ENCODE data around the gene NFATC2. TPM values are rescaled to one million over a fixed set of nuclear protein-coding genes. Genes with fewer than 3 reads are reported as not detected.
A peak's percentile ranks its signal among the peaks of the same experiment; 100 is the strongest.

The NFATC2 gene
- total RNA-seq, 2 experiments from 2014 or later: 53.5 to 55.8 TPM

DNA sequence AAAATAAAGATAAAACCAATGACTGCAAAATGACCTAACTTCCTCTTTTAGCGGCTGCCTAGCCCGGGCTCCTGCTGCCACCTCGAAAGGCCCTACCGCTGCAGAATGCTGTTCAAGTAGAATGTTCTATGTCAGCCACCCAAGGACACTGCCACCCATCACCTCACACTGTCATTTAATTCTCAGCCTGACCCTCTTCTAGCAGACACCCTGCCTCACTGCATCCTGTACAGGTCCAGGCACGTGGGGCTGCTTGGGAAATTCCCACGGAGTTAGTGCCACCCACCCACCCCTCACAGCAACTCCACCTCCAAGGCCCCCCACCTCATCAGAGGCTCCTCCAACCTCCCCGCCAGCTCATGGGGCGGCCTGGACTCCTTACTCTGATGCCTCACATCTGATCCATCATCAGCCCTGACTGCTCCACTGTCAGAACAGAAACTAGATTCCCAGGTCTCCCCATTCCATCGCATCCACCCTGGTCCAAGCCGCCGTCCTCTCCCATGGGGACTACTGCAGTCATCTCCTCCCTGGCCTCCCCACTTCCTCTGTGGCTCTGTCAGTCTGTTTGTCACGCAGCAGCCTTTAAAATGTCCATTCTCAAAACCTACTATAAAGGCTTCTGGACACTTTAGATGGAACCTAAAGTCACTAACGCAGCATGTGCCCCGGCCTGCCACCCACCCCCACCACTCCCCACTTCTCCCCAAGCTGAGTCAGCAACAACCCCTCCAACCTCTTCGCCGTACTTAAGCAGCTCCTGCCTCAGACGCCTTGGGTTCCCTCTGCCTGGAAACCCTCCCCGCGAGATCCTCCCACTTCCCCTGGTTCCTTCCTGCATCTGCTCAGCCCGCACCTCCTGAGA is 17.0 kb downstream of the NFATC2 start:
- ChIA-PET POLR2A (interaction anchor here (0.6 to 1.2 kb wide), 5 partner anchors 11 to 125 kb away, joined by 3 to 4 read pairs (median 3); no protein-coding TSS in a partner anchor), CTCF (interaction anchor here (1.4 to 2.3 kb wide), 4 partner anchors 10 to 139 kb away, joined by 5 to 13 read pairs (median 7); no protein-coding TSS in a partner anchor)
- Mint-ChIP-seq H3K9me3 (ENCODE audit: insufficient read depth) (no peaks in the 10 kb centered on the region), H3K27me3 (ENCODE audit: low read depth) (no peaks in the 10 kb centered on the region), H3K4me3 (peak overlapping the region; percentile 67), H3K27ac (peak overlapping the region; percentile 90), H3K4me1 (ENCODE audit: low read depth) (peaks cover 74% of the 10 kb centered on the region), H3K36me3 (ENCODE audit: low read depth) (peaks cover 50% of the 10 kb centered on the region)
- ATAC-seq (peak; percentile 66), DNase-seq (peak; percentile 44)

DNA sequence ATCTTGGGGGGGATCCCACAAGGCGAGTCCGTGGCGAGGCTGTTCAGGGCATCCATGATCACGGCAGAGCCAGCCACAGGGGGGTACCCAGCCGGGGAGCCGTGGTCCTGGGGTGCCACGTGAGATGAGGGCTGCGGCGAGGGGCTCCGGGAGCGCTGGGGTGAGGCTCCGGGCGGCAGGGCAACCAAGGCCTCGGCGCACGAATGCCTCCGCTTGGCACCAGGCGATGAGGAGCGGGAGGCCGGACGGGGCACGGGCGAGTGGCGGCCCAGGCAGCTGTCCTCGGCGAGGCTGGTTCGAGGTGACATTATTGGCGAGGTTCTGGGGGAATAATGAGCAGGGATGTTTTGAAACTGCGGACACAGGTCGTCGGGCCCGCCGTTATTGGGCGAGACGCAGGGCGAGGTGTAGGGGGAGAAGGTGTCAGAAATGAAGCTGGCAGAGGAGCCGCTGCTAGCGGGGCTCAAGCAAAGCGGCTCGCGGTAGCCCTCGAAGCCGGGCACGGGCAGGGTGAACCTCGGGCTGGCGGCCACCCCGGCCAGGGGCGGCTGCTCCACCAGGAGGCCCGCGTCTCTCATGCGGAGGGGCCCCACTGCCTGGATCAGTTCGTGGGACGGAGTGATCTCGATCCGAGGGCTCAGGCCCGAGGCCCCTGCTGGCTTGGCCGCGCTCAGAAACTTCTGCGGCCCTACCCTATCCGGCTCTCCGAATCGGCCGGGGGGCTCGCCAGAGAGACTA is 19.1 kb downstream of the NFATC2 start:
- Mint-ChIP-seq H3K27ac (no peak overlapping the region), H3K27me3 (ENCODE audit: low read depth) (no peaks in the 10 kb centered on the region), H3K36me3 (ENCODE audit: low read depth) (peaks cover 59% of the 10 kb centered on the region), H3K4me3 (no peak overlapping the region), H3K9me3 (ENCODE audit: insufficient read depth) (no peaks in the 10 kb centered on the region), H3K4me1 (ENCODE audit: low read depth) (peaks cover 62% of the 10 kb centered on the region)
- ChIA-PET CTCF (no interaction called here), POLR2A (no interaction called here)
- no peak for ATAC-seq
- no peak for DNase-seq

DNA sequence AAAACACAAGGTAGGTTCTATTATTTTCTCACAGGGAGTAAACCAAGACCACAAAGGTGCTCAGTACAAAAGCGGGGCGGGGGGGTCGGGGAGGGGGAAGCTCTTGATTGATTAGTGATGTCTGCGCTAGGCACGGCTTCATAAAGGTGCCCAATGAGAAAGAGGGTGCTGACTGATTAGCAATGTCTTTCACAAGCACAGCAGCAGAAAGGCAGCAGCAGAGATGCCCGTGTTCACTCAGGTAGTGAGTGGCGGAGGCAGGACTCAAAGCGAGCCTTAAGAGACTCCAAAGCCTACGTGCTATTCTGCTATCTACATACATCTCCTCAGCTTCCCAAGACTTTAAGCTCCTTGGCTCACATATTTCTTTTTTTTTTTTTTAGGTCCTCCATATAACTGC is 20.3 kb downstream of the NFATC2 start:
- H3K36me3 Mint-ChIP-seq (ENCODE audit: low read depth): peaks cover 60% of the 10 kb centered on the region
- peaks cover 61% of the 10 kb centered on the region for H3K4me1 Mint-ChIP-seq (ENCODE audit: low read depth)
- no peaks in the 10 kb centered on the region for H3K27me3 Mint-ChIP-seq (ENCODE audit: low read depth)
- no peak for ATAC-seq
- no peak for DNase-seq
- ChIA-PET POLR2A (no interaction called here), CTCF (no interaction called here)
- H3K9me3 Mint-ChIP-seq (ENCODE audit: insufficient read depth): no peaks in the 10 kb centered on the region
- H3K4me3 Mint-ChIP-seq: no peak overlapping the region
- no peak overlapping the region for H3K27ac Mint-ChIP-seq

DNA sequence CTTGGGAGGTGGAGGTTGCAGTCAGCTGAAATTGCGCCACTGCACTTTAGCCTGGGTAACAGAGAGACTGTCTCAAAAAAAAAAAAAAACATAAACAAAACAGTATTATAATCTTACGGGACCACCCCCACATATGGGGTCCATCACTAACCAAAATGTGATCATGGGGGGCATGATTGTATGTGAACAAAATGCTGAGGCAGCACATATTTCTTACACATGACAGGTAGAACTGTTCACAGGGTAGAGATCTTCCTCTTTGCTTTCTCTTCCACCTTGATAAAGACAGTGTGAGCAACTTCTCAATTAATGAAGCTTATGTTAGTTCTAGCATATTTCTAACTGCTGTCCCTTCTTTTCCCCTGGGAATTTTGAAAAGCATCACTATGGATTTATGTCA is 24.7 kb downstream of the NFATC2 start:
- ChIA-PET POLR2A (no interaction called here), CTCF (no interaction called here)

DNA sequence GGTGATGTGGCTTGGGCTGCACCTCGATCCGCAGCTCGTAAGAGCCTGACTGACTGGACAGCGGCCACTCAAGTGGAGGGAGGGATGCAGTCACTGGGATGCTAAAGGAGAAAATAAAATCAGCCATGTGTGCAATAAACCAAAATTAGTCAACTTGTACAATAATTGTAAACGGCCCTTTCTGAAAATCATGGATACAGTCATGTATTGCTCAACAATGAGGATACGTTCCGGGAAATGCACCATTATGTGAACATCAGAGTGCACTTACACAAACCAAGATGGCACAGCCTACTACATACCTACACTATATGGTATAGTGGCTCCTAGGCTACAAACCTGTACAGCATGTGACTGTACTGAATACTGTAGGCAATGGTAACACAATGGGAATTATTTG is 25.7 kb downstream of the NFATC2 start:
- H3K27ac Mint-ChIP-seq: no peak overlapping the region
- ATAC-seq (no peak), DNase-seq (no peak)
- no peaks in the 10 kb centered on the region for H3K27me3 Mint-ChIP-seq (ENCODE audit: low read depth)
- H3K4me3 Mint-ChIP-seq: no peak overlapping the region
- H3K36me3 Mint-ChIP-seq (ENCODE audit: low read depth): peaks cover 79% of the 10 kb centered on the region
- peaks cover 71% of the 10 kb centered on the region for H3K4me1 Mint-ChIP-seq (ENCODE audit: low read depth)
- no peaks in the 10 kb centered on the region for H3K9me3 Mint-ChIP-seq (ENCODE audit: insufficient read depth)
- ChIA-PET CTCF (interaction anchor here (1.2 to 2.6 kb wide), 2 partner anchors 10 to 78 kb away, joined by 4 to 7 read pairs; no protein-coding TSS in a partner anchor), POLR2A (no interaction called here)

More for the DNA sequence above, 24.7 kb downstream of the NFATC2 start:
- Mint-ChIP-seq H3K36me3 (ENCODE audit: low read depth) (peaks cover 79% of the 10 kb centered on the region), H3K4me1 (ENCODE audit: low read depth) (peaks cover 68% of the 10 kb centered on the region), H3K9me3 (ENCODE audit: insufficient read depth) (no peaks in the 10 kb centered on the region), H3K27ac (peak overlapping the region; percentile 16), H3K27me3 (ENCODE audit: low read depth) (no peaks in the 10 kb centered on the region), H3K4me3 (no peak overlapping the region)
- DNase-seq (no peak), ATAC-seq (no peak)

DNA sequence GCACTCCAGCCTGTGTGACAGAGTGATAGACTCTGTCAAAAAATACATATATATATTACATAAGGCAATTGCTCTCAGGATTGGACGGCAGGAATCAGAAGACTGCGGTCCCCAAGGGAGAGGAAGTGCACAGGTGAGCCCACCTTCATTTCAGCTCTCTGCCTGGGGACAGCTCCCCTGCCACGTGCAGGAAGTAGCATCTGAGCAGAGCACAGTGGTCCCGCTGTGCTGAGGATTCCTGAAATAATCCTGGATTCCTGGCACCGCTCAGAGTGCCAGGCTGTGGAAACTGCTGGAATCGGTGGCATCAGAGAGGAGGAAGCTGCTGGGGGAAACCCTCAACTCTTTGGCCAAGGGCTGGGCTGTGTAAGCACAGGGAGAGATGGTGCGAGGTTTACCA is 27.7 kb downstream of the NFATC2 start:
- no peaks in the 10 kb centered on the region for H3K27me3 Mint-ChIP-seq (ENCODE audit: low read depth)
- CTCF ChIA-PET: interaction anchor here (1.5 to 3.3 kb wide), 5 partner anchors 12 to 129 kb away, joined by 3 to 20 read pairs (median 8); partner anchors contain the start of gene NFATC2
- ATAC-seq: peak; percentile 20
- H3K9me3 Mint-ChIP-seq (ENCODE audit: insufficient read depth): no peaks in the 10 kb centered on the region
- POLR2A ChIA-PET: interaction anchor here (0.5 to 2.4 kb wide), 4 partner anchors 11 to 75 kb away, joined by 3 to 12 read pairs (median 4); no protein-coding TSS in a partner anchor
- H3K36me3 Mint-ChIP-seq (ENCODE audit: low read depth): peaks cover 82% of the 10 kb centered on the region
- H3K27ac Mint-ChIP-seq: peak overlapping the region; percentile 41
- no peak for DNase-seq
- H3K4me1 Mint-ChIP-seq (ENCODE audit: low read depth): peaks cover 75% of the 10 kb centered on the region
- no peak overlapping the region for H3K4me3 Mint-ChIP-seq

DNA sequence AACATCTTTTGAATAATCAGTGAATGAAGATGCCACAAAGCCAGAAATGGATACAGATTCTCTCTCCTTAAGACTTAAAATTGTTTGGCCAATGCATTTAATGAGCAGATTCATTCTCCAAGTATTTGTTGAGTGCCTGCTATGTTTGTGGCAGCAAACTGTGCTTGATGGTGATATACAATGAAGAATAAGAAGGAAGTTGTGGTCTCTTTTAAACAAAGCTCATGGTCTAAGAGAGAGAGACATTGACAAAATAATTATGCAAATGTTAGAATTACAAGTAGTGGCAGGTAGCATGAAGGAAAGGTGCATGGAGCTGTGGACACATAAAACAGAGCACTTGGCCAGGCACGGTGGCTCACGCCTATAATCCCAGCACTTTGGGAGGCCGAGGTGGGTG is 28.3 kb downstream of the NFATC2 start:
- no peaks in the 10 kb centered on the region for H3K27me3 Mint-ChIP-seq (ENCODE audit: low read depth)
- H3K4me3 Mint-ChIP-seq: no peak overlapping the region
- POLR2A ChIA-PET: interaction anchor here (0.5 to 2.4 kb wide), 4 partner anchors 12 to 75 kb away, joined by 3 to 12 read pairs (median 4); no protein-coding TSS in a partner anchor
- no peak for ATAC-seq
- no peaks in the 10 kb centered on the region for H3K9me3 Mint-ChIP-seq (ENCODE audit: insufficient read depth)
- DNase-seq: no peak
- peaks cover 79% of the 10 kb centered on the region for H3K4me1 Mint-ChIP-seq (ENCODE audit: low read depth)
- H3K27ac Mint-ChIP-seq: peak overlapping the region; percentile 35
- peaks cover 87% of the 10 kb centered on the region for H3K36me3 Mint-ChIP-seq (ENCODE audit: low read depth)
- CTCF ChIA-PET: interaction anchor here (1.0 to 3.3 kb wide), 9 partner anchors 12 to 129 kb away, joined by 3 to 20 read pairs (median 7); partner anchors contain the start of gene NFATC2

DNA sequence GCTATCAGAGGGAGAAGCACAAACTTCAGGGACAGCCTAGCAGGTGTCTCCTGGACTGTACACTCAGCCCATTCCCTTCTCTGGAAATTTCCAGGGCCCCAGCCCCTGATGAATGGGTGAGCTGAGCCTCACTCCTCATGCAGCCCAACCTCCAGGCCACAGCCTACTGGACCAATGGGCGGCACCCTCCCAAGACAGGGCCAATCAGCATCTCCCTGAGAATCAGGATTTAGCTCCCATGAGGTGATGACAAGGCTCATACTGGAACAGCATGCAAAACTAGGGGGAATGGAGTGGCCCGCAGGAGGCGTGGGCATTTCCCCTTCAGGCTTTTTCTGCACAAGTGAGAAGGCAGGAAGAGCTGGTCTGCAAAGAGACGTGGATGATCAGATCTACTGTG is 29.0 kb downstream of the NFATC2 start:
- POLR2A ChIA-PET: interaction anchor here (1.5 to 2.4 kb wide), 2 partner anchors 12 to 28 kb away, joined by 5 to 12 read pairs; no protein-coding TSS in a partner anchor

DNA sequence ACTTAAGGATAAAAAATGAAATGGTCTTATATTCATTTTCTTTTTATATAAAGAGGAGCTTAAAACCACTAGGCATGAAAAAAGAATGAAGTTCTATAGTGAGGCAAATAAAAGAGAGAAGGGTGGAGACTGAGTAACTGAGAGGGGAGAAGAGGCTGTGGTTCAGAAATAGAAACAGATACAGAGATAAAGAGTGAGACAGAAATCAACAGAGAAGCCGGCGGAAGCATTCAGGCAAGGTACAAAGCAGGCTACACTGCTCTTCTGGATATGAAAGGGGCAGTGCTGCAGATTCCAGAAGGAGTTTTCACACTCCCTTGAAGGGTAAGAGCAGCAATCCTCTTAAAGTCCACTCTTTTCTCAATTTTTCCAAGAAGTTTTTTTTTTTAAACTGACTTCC is 29.9 kb downstream of the NFATC2 start:
- H3K4me1 Mint-ChIP-seq (ENCODE audit: low read depth): peaks cover 77% of the 10 kb centered on the region
- POLR2A ChIA-PET: interaction anchor here (0.6 to 2.0 kb wide), 3 partner anchors 12 to 15 kb away, joined by 3 to 10 read pairs (median 4); no protein-coding TSS in a partner anchor
- H3K27me3 Mint-ChIP-seq (ENCODE audit: low read depth): no peaks in the 10 kb centered on the region
- peak overlapping the region; percentile 85 for H3K27ac Mint-ChIP-seq
- peak; percentile 87 for ATAC-seq
- CTCF ChIA-PET: interaction anchor here (0.6 to 3.3 kb wide), 8 partner anchors 8 to 127 kb away, joined by 3 to 20 read pairs (median 6); partner anchors contain the start of gene NFATC2
- H3K9me3 Mint-ChIP-seq (ENCODE audit: insufficient read depth): no peaks in the 10 kb centered on the region
- peaks cover 85% of the 10 kb centered on the region for H3K36me3 Mint-ChIP-seq (ENCODE audit: low read depth)
- H3K4me3 Mint-ChIP-seq: peak overlapping the region; percentile 50
- DNase-seq: peak; percentile 44

More for the DNA sequence above, 29.0 kb downstream of the NFATC2 start:
- peak; percentile 16 for ATAC-seq
- no peak for DNase-seq
- peak overlapping the region; percentile 79 for H3K27ac Mint-ChIP-seq
- H3K27me3 Mint-ChIP-seq (ENCODE audit: low read depth): no peaks in the 10 kb centered on the region
- peaks cover 86% of the 10 kb centered on the region for H3K36me3 Mint-ChIP-seq (ENCODE audit: low read depth)
- no peaks in the 10 kb centered on the region for H3K9me3 Mint-ChIP-seq (ENCODE audit: insufficient read depth)
- H3K4me3 Mint-ChIP-seq: no peak overlapping the region
- CTCF ChIA-PET: interaction anchor here (0.8 to 3.3 kb wide), 10 partner anchors 8 to 128 kb away, joined by 3 to 20 read pairs (median 6); partner anchors contain the start of gene NFATC2
- peaks cover 83% of the 10 kb centered on the region for H3K4me1 Mint-ChIP-seq (ENCODE audit: low read depth)

DNA sequence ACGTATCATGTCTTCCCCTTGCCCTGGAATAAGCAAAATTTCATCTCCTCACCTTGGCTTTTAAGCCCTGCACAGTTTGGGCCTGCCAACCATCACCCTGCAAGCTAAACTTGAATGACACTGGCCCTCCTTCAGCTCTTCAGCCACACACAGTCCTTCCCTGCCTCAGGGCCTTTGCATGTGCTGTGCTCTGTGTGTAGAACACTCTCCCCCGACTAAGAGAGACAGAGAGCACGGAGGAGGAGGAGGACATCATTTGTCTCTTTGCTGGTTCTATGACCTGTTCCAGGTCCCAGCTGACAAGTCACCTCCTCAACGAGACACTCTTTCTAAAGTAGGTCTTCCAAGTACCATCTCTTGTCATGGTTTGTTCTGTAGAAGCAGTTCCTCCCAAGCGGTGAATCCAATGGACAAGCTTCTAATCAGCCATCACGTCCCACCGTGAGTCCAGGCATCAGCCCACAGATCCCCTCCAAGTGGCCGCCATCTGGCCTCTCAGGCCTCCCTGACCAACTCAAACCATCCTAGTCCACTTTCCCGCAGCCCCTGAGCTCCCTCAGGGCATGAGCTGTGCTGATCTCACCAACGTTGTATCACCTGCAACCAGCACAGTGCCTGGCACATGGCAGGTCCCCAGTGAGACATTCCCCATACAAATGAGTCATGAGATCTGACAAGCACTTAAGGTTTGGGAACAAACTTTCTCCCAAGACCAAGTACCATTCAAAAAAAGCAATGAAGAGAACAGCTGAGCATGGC is 30.5 kb downstream of the NFATC2 start:
- ATAC-seq (no peak), DNase-seq (no peak)
- H3K27ac Mint-ChIP-seq: peak overlapping the region; percentile 85
- H3K36me3 Mint-ChIP-seq (ENCODE audit: low read depth): peaks cover 86% of the 10 kb centered on the region
- POLR2A ChIA-PET: interaction anchor here (0.6 to 2.0 kb wide), 3 partner anchors 11 to 14 kb away, joined by 3 to 10 read pairs (median 4); no protein-coding TSS in a partner anchor
- H3K9me3 Mint-ChIP-seq (ENCODE audit: insufficient read depth): no peaks in the 10 kb centered on the region
- CTCF ChIA-PET: interaction anchor here (0.6 to 3.3 kb wide), 7 partner anchors 11 to 126 kb away, joined by 3 to 20 read pairs (median 4); partner anchors contain the start of gene NFATC2
- H3K4me1 Mint-ChIP-seq (ENCODE audit: low read depth): peaks cover 77% of the 10 kb centered on the region
- peak overlapping the region; percentile 50 for H3K4me3 Mint-ChIP-seq
- H3K27me3 Mint-ChIP-seq (ENCODE audit: low read depth): no peaks in the 10 kb centered on the region
